HCT116 (cell line): ENCODE data around the gene PHF8. TPM values are rescaled to one million over a fixed set of nuclear protein-coding genes. Genes with fewer than 3 reads are reported as not detected.

Source experiments
- ATAC-seq: fragments of 200-7000 bp; cut with Tn5 transposase; 2 replicates; pipeline ENCODE4 v1.9.1; 2020; ENCODE audit warnings: mild to moderate bottlenecking, moderate library complexity
- BruUV-seq: library from RNA; stranded (reverse); fragments of 400-500 nt; replicated peaks from 2 replicates; lab custom pipeline; 2021; lab: Mats Ljungman, UMichigan
- CTCF ChIA-PET: fragments of 300-600 bp; sonication (Branson Sonifier 250); formaldehyde crosslinking; loops from one replicate; lab custom pipeline; 2021; ENCODE audit warnings: antibody characterized with exemption; lab: Charles Lee
- POLR2A ChIA-PET: fragments of 300-600, 350-600 bp; sonication (Branson Sonifier 250); formaldehyde crosslinking; loops from one replicate; lab custom pipeline; 2021; ENCODE audit warnings: antibody characterized with exemption; lab: Charles Lee
- RAD21 ChIA-PET, 2 experiments: fragments of 300-600 bp; sonication (Branson Sonifier 250); formaldehyde crosslinking; loops; one replicate each; lab custom pipeline; 2023; ENCODE audit warnings: low total read pairs in 2 of 2; ENCODE audit not compliant: uncharacterized antibody in 2 of 2, unreplicated experiment in 2 of 2, low non-redundant PET in 1 of 2; lab: Charles Lee
- DNase-seq: peaks from one replicate; pipeline ENCODE4 v3.0.0-alpha.2; 2010; ENCODE audit warnings: low read depth, low spot score
- H2AFZ ChIP-seq: fragments of 200-600 bp; shearing (Covaris generic), sonication (generic); 2 replicates; pipeline ENCODE4 v1.6.1; 2017; ENCODE audit warnings: low read depth, mixed run types, mixed read lengths, antibody characterized with exemption, low read length; ENCODE audit not compliant: poor library complexity, severe bottlenecking
- H3K27ac ChIP-seq: 2 replicates; pipeline ENCODE4 v1.5.1; 2012; ENCODE audit warnings: low read depth, low read length
- H3K27me3 ChIP-seq: fragments of 200-600 bp; sonication (generic); 2 replicates; pipeline ENCODE4 v1.6.1; 2016; ENCODE audit warnings: mixed run types, low read length, mixed read lengths; ENCODE audit not compliant: insufficient read depth
- H3K36me3 ChIP-seq, 2 experiments: fragments of 200-500 bp in 1 of 2; fragments of 200-600 bp in 1 of 2; sonication (Bioruptor generic) in 1 of 2; sonication (generic) in 1 of 2; 2 replicates each; pipeline versions ENCODE4 v1.5.1 to v1.6.1; 2014 to 2016; ENCODE audit warnings: low read length in 2 of 2, inconsistent platforms in 1 of 2, mixed read lengths in 1 of 2, mixed run types in 1 of 2; ENCODE audit not compliant: insufficient read depth in 2 of 2, control insufficient read depth in 1 of 2
- H3K4me1 ChIP-seq, 2 experiments: fragments of 200-600 bp in 1 of 2; sonication (generic) in 1 of 2; 2 replicates each; pipeline versions ENCODE4 v1.5.1 to v1.6.1; 2012 to 2017; ENCODE audit warnings: low read length in 2 of 2, inconsistent platforms in 1 of 2, mild to moderate bottlenecking in 1 of 2, mixed read lengths in 1 of 2, mixed run types in 1 of 2, moderate library complexity in 1 of 2; ENCODE audit not compliant: insufficient read depth in 2 of 2, control insufficient read depth in 1 of 2
- H3K4me2 ChIP-seq: fragments of 200-600 bp; sonication (generic); 2 replicates; pipeline ENCODE4 v1.6.1; 2017; ENCODE audit warnings: mixed run types, low read length, mixed read lengths
- H3K4me3 ChIP-seq, 2 experiments: fragments of 200-600 bp in 1 of 2; sonication (generic) in 1 of 2; replicated peaks in 1 of 2; 2 replicates each; pipeline ENCODE4 v1.5.1; 2011 to 2016; ENCODE audit warnings: low read length in 2 of 2, control low read depth in 1 of 2, low read depth in 1 of 2, mild to moderate bottlenecking in 1 of 2, mixed read lengths in 1 of 2, mixed run types in 1 of 2
- H3K79me2 ChIP-seq: fragments of 200-600 bp; sonication (generic); 2 replicates; pipeline ENCODE4 v1.6.1; 2017; ENCODE audit warnings: mild to moderate bottlenecking, mixed run types, low read length, moderate library complexity, mixed read lengths; ENCODE audit not compliant: insufficient read depth
- H3K9ac ChIP-seq: fragments of 200-600 bp; sonication (generic); 2 replicates; pipeline ENCODE4 v1.6.1; 2016; ENCODE audit warnings: low read length, mixed read lengths
- H3K9me2 ChIP-seq: fragments of 200-600 bp; sonication (generic), shearing (Covaris generic); 2 replicates; pipeline ENCODE4 v1.6.1; 2017; ENCODE audit warnings: mixed run types, mild to moderate bottlenecking, moderate library complexity; ENCODE audit not compliant: insufficient read depth
- H3K9me3 ChIP-seq, 2 experiments: fragments of 200-500 bp in 1 of 2; fragments of 200-600 bp in 1 of 2; sonication (Bioruptor generic) in 1 of 2; sonication (generic) in 1 of 2; 2 replicates each; pipeline ENCODE4 v1.6.1; 2014 to 2017; ENCODE audit warnings: low read length in 2 of 2, mixed read lengths in 2 of 2, inconsistent platforms in 1 of 2, low read depth in 1 of 2, mild to moderate bottlenecking in 1 of 2, mixed run types in 1 of 2, moderate library complexity in 1 of 2; ENCODE audit not compliant: control insufficient read depth in 1 of 2, insufficient read depth in 1 of 2
- H4K20me1 ChIP-seq: fragments of 200-600 bp; sonication (generic), shearing (Covaris generic); 2 replicates; pipeline ENCODE4 v1.6.1; 2017; ENCODE audit warnings: mixed run types, mild to moderate bottlenecking, moderate library complexity; ENCODE audit not compliant: insufficient read depth
- CBX3 ChIP-seq: IDR thresholded peaks from 2 replicates; pipeline ENCODE4 v1.6.1; 2012; ENCODE audit warnings: low read depth
- CEBPB ChIP-seq: IDR thresholded peaks from 2 replicates; pipeline ENCODE4 v1.6.1; 2012; ENCODE audit warnings: low read depth
- EGR1 ChIP-seq: IDR thresholded peaks from 2 replicates; pipeline ENCODE4 v1.6.1; 2012; ENCODE audit warnings: low read depth
- ELF1 ChIP-seq: IDR thresholded peaks from 2 replicates; pipeline ENCODE4 v1.6.1; 2012; ENCODE audit warnings: low read depth, borderline replicate concordance
- EZH2phosphoT487 ChIP-seq: fragments of 200-600 bp; IDR thresholded peaks from 2 replicates; pipeline ENCODE4 v1.6.1; 2018; ENCODE audit warnings: antibody characterized with exemption, borderline replicate concordance
- FOSL1 ChIP-seq: IDR thresholded peaks from 2 replicates; pipeline ENCODE4 v1.6.1; 2012; ENCODE audit warnings: low read depth
- JUND ChIP-seq: IDR thresholded peaks from 2 replicates; pipeline ENCODE4 v1.6.1; 2012
- POLR2A ChIP-seq: IDR thresholded peaks from 2 replicates; pipeline ENCODE4 v1.7.0; 2011; ENCODE audit warnings: borderline replicate concordance; ENCODE audit not compliant: insufficient read depth, insufficient read length; ENCODE audit errors: extremely low read depth
- RAD21 ChIP-seq: IDR thresholded peaks from 2 replicates; pipeline ENCODE4 v1.6.1; 2012; ENCODE audit warnings: low read depth, mild to moderate bottlenecking
- SIN3A ChIP-seq: IDR thresholded peaks from 2 replicates; pipeline ENCODE4 v1.6.1; 2012; ENCODE audit warnings: low read depth
- SP1 ChIP-seq: IDR thresholded peaks from 2 replicates; pipeline ENCODE4 v1.6.1; 2012; ENCODE audit warnings: low read depth
- SRF ChIP-seq: IDR thresholded peaks from 2 replicates; pipeline ENCODE4 v1.6.1; 2012; ENCODE audit warnings: low read depth
- TCF7L2 ChIP-seq: IDR thresholded peaks from 2 replicates; pipeline ENCODE4 v1.7.0; 2011; ENCODE audit warnings: borderline replicate concordance, inconsistent platforms; ENCODE audit not compliant: insufficient read depth, insufficient read length; ENCODE audit errors: extremely low read depth
- YY1 ChIP-seq: IDR thresholded peaks from 2 replicates; pipeline ENCODE4 v1.6.1; 2011; ENCODE audit warnings: low read length, low read depth, moderate library complexity, mild to moderate bottlenecking; ENCODE audit not compliant: insufficient replicate concordance; ENCODE audit errors: extremely low read depth
- ZFX ChIP-seq: fragments of 450-650 bp; IDR thresholded peaks from 2 replicates; pipeline ENCODE4 v1.6.1; 2017
- ZNF274 ChIP-seq: fragments of 200-500 bp; sonication (Bioruptor generic); IDR thresholded peaks from 2 replicates; pipeline ENCODE4 v1.6.1; 2014; ENCODE audit warnings: mild to moderate bottlenecking, low read depth, low read length, inconsistent platforms
- intact Hi-C: fragments of 100-400 bp; cut with micrococcal nuclease; formaldehyde crosslinking; loops from 2 replicates; pipeline ENCODE4 v1.10.0; 2022
- total RNA-seq: library from RNA; stranded (reverse); gene quantifications from one replicate; pipeline ENCODE4 v1.2.1, GENCODE V29; 2021; ENCODE audit not compliant: unreplicated experiment
- TF ChIP-seq, protein P1 (sequence below): IDR thresholded peaks from 2 replicates; pipeline ENCODE4 v1.6.1; 2012
- TF ChIP-seq, protein P2 (sequence below), 3 experiments: fragments of 200-600 bp in 1 of 3; sonication (generic) in 1 of 3; IDR thresholded peaks in 2 of 3; conservative IDR thresholded peaks in 1 of 3; 2 replicates each; pipeline ENCODE4 v1.5.1; 2012 to 2017; ENCODE audit warnings: low read depth in 2 of 3, low read length in 2 of 3, antibody characterized with exemption in 1 of 3, borderline replicate concordance in 1 of 3, control low read depth in 1 of 3, mild to moderate bottlenecking in 1 of 3, mixed read lengths in 1 of 3, mixed run types in 1 of 3, moderate library complexity in 1 of 3; ENCODE audit not compliant: insufficient read depth in 1 of 3
- TF ChIP-seq, protein P3 (sequence below): IDR thresholded peaks from 2 replicates; pipeline ENCODE4 v1.6.1; 2011; ENCODE audit warnings: mild to moderate bottlenecking, low read length, moderate library complexity; ENCODE audit not compliant: insufficient replicate concordance; ENCODE audit errors: extremely low read depth
- TF ChIP-seq, protein P4 (sequence below): IDR thresholded peaks from 2 replicates; pipeline ENCODE4 v1.6.1; 2012

PHF8 gene
- total RNA-seq, 1 experiment from 2014 or later: 28.0 TPM

DNA sequence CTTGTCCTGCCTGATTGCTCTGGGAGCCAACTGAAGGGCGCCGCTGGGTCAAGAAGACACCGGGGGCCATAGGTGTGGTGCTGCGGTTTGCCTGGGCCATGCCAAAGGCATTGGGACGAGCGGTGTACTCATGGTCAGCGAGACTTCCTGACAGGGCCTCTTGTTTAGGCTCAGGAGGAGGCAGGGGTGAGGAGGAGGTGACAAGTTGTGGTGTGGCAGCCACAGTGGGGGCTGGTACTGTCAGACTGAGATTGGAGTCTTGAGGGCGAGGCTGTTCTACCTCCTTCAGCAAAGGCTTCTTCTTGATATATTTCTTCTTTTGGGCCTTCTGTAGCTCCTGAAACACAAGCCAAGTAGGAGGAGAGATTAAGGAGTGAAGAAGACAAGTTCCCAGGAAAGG lies 104.1 kb downstream of the PHF8 start:
- no peak overlapping the region for H2AFZ ChIP-seq
- H3K4me2 ChIP-seq: no peak overlapping the region
- H3K79me2 ChIP-seq: no peaks in the 10 kb centered on the region
- H3K9me3 ChIP-seq: no peaks in the 10 kb centered on the region
- no peak overlapping the region for H3K9ac ChIP-seq
- ChIA-PET CTCF (no interaction called here), RAD21 (no interaction called here), POLR2A (no interaction called here)
- no peak overlapping the region for H3K4me3 ChIP-seq
- no TSS peak for BruUV-seq
- DNase-seq: no peak
- H4K20me1 ChIP-seq: no peaks in the 10 kb centered on the region
- TF ChIP-seq EZH2phosphoT487 (no peak), SP1 (no peak), SRF (no peak), ZNF274 (no peak), TCF7L2 (no peak), FOSL1 (no peak), POLR2A (no peak), ELF1 (no peak), JUND (no peak), CBX3 (no peak), ZFX (no peak), SIN3A (no peak), EGR1 (no peak), RAD21 (no peak), YY1 (no peak), CEBPB (no peak)
- TF ChIP-seq, protein P1, sequence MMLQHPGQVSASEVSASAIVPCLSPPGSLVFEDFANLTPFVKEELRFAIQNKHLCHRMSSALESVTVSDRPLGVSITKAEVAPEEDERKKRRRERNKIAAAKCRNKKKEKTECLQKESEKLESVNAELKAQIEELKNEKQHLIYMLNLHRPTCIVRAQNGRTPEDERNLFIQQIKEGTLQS: no peak
- TF ChIP-seq, protein P2, sequence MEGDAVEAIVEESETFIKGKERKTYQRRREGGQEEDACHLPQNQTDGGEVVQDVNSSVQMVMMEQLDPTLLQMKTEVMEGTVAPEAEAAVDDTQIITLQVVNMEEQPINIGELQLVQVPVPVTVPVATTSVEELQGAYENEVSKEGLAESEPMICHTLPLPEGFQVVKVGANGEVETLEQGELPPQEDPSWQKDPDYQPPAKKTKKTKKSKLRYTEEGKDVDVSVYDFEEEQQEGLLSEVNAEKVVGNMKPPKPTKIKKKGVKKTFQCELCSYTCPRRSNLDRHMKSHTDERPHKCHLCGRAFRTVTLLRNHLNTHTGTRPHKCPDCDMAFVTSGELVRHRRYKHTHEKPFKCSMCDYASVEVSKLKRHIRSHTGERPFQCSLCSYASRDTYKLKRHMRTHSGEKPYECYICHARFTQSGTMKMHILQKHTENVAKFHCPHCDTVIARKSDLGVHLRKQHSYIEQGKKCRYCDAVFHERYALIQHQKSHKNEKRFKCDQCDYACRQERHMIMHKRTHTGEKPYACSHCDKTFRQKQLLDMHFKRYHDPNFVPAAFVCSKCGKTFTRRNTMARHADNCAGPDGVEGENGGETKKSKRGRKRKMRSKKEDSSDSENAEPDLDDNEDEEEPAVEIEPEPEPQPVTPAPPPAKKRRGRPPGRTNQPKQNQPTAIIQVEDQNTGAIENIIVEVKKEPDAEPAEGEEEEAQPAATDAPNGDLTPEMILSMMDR (IDR thresholded peaks at IDR 0.05 in 2 of 3, conservative IDR thresholded peaks at IDR 0.05 in 1 of 3; ENCODE audit: borderline replicate concordance in 1 of 3, insufficient read depth in 1 of 3, low read depth in 2 of 3, low read length in 2 of 3): no peak
- TF ChIP-seq, protein P3, sequence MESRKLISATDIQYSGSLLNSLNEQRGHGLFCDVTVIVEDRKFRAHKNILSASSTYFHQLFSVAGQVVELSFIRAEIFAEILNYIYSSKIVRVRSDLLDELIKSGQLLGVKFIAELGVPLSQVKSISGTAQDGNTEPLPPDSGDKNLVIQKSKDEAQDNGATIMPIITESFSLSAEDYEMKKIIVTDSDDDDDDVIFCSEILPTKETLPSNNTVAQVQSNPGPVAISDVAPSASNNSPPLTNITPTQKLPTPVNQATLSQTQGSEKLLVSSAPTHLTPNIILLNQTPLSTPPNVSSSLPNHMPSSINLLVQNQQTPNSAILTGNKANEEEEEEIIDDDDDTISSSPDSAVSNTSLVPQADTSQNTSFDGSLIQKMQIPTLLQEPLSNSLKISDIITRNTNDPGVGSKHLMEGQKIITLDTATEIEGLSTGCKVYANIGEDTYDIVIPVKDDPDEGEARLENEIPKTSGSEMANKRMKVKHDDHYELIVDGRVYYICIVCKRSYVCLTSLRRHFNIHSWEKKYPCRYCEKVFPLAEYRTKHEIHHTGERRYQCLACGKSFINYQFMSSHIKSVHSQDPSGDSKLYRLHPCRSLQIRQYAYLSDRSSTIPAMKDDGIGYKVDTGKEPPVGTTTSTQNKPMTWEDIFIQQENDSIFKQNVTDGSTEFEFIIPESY: no peak
- TF ChIP-seq, protein P4, sequence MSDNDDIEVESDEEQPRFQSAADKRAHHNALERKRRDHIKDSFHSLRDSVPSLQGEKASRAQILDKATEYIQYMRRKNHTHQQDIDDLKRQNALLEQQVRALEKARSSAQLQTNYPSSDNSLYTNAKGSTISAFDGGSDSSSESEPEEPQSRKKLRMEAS: no peak
- H3K27me3 ChIP-seq: no peaks in the 10 kb centered on the region
- H3K4me1 ChIP-seq: no peaks in the 10 kb centered on the region
- no peak overlapping the region for H3K27ac ChIP-seq
- no peak for ATAC-seq
- H3K9me2 ChIP-seq: no peaks in the 10 kb centered on the region
- H3K36me3 ChIP-seq: no peaks in the 10 kb centered on the region
- intact Hi-C loops: no loop called here
